Mucosa of descending colon (tissue), 3 donors: ENCODE results near the gene MPEG1. TPM values are rescaled to one million over a fixed set of nuclear protein-coding genes. Genes with fewer than 3 reads are reported as not detected.
A peak's percentile ranks its signal among the peaks of the same experiment; 100 is the strongest.

Source experiments
- ATAC-seq: fragments of 200-7000 bp; cut with Tn5 transposase; one replicate; pipeline ENCODE4 v1.9.1; 2020; ENCODE audit warnings: mild to moderate bottlenecking, moderate library complexity
- DNase-seq, 3 donors: peaks; one replicate each; pipeline ENCODE4 v3.0.0-alpha.2; 2020
- H3K36me3 ChIP-seq: fragments of 200-600 bp; one replicate; pipeline ENCODE4 v1.8.0; 2021; ENCODE audit warnings: low read depth, mild to moderate bottlenecking
- H3K4me1 ChIP-seq: fragments of 200-600 bp; one replicate; pipeline ENCODE4 v1.8.0; 2021; ENCODE audit warnings: low read depth, mild to moderate bottlenecking
- H3K4me3 ChIP-seq: fragments of 200-600 bp; one replicate; pipeline ENCODE4 v1.8.0; 2021; ENCODE audit warnings: mild to moderate bottlenecking
- H3K9me3 ChIP-seq: fragments of 200-600 bp; one replicate; pipeline ENCODE4 v1.8.0; 2021; ENCODE audit warnings: mild to moderate bottlenecking
- CTCF ChIP-seq: fragments of 200-600 bp; IDR thresholded peaks from one replicate; pipeline ENCODE4 v1.8.0; 2022; ENCODE audit warnings: antibody characterized with exemption, mild to moderate bottlenecking
- intact Hi-C, 2 donors: fragments of 100-400 bp; cut with DNase I in 1 of 2; cut with micrococcal nuclease in 1 of 2; formaldehyde crosslinking; loops; one replicate each; pipeline versions ENCODE4 v1.11.0 to v1.11.1; 2022; cut with DNase I, micrococcal nuclease
- total RNA-seq, 3 donors: library from RNA; stranded (reverse); fragmentation: NEBNext Ultra II Directional in 2 of 3; extraction: Animal tissue kit (Norgen Biotek cat#: 25700) in 2 of 3; gene quantifications; one replicate each; pipeline versions ENCODE4 v1.2.1 to v1.2.4, GENCODE V29; 2021 to 2023
- donor health status: DM: no; HTN: no; CAD: no; lungs with moderate emphysema.
- donor health status: DM: no; HTN: no; CAD: no.
- donor health status: DM: no; HTN: yes; CAD: no.

The MPEG1 gene
- total RNA-seq, 3 donors from 2014 or later: 8.7 to 30.8 (median 21.9) TPM

GRCh38 chr11:59184691-59185339 lies 27.9 kb downstream of the MPEG1 start:
- no peak for TF ChIP-seq CTCF
- Histone ChIP-seq H3K36me3 (no peaks in the 10 kb centered on the region), H3K4me1 (peaks cover 58% of the 10 kb centered on the region), H3K4me3 (no peak overlapping the region), H3K9me3 (no peaks in the 10 kb centered on the region)
- intact Hi-C loops: no loop called here
- DNase-seq (no peak), ATAC-seq (no peak)

- DNase-seq (no peak), ATAC-seq (no peak)
- intact Hi-C loops: no loop called here
- no peak overlapping the region for H3K4me3 ChIP-seq
- H3K36me3 ChIP-seq: no peaks in the 10 kb centered on the region
- H3K9me3 ChIP-seq: no peaks in the 10 kb centered on the region
- TF ChIP-seq CTCF: no peak
- peaks cover 50% of the 10 kb centered on the region for H3K4me1 ChIP-seq
Observed at GRCh38 chr11:59183771-59184170, 29.0 kb downstream of the MPEG1 start.

- peak; percentile 74 for TF ChIP-seq CTCF
- Histone ChIP-seq H3K4me1 (peaks cover 38% of the 10 kb centered on the region), H3K36me3 (no peaks in the 10 kb centered on the region), H3K9me3 (no peaks in the 10 kb centered on the region), H3K4me3 (no peak overlapping the region)
- ATAC-seq: peak; percentile 61
- peak in 2 of 3 donors; percentile 84 to 86 for DNase-seq
- intact Hi-C loops: no loop called here
Observed at GRCh38 chr11:59182457-59183151, 30.1 kb downstream of the MPEG1 start.

GRCh38 chr11:59181746-59182456 lies 30.8 kb downstream of the MPEG1 start:
- Histone ChIP-seq H3K4me1 (peaks cover 31% of the 10 kb centered on the region), H3K36me3 (no peaks in the 10 kb centered on the region), H3K9me3 (no peaks in the 10 kb centered on the region), H3K4me3 (no peak overlapping the region)
- intact Hi-C loops: no loop called here
- no peak for TF ChIP-seq CTCF
- DNase-seq: peak in 1 of 3 donors; percentile 49
- ATAC-seq: no peak

- peaks cover 27% of the 10 kb centered on the region for H3K4me1 ChIP-seq
- ATAC-seq (no peak), DNase-seq (no peak)
- no peaks in the 10 kb centered on the region for H3K9me3 ChIP-seq
- no peak overlapping the region for H3K4me3 ChIP-seq
- intact Hi-C loops: no loop called here
- H3K36me3 ChIP-seq: no peaks in the 10 kb centered on the region
- no peak for TF ChIP-seq CTCF
Observed at GRCh38 chr11:59180907-59181306, 31.8 kb downstream of the MPEG1 start.
